HG02798 (cell line): ENCODE measurements around the gene POM121L2.
"Not testable (repeated sequence)": the region's sequence is repeated elsewhere in the genome, so short reads cannot be mapped to it uniquely, and the experiment has no call there.

ENCODE experiments used
- ATAC-seq: cut with Tn5 transposase; IDR thresholded peaks from one replicate; pipeline ENCODE4 v1.9.1; 2021; ENCODE audit warnings: mild to moderate bottlenecking; ENCODE audit not compliant: unreplicated experiment, poor library complexity

The POM121L2 gene

DNA sequence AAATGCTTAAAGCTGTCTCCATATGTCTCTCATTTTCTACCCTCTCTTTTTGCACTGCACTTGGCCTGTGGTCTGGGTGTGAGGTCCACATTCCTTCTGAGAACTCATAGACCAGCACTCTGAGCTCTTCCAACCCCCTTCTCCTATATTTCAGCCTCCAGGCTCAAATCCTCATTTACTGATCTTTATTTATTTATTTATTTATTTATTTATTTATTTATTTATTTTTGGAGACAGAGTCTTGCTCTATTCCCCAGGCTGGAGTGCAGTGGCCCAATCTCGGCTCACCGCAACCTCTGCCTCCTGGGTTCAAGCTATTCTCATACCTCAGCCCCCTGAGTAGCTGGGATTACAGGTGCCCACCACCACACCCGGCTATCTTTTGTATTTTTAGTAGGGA is 45.1 kb downstream of the POM121L2 start:
- ATAC-seq = not testable (repeated sequence)

DNA sequence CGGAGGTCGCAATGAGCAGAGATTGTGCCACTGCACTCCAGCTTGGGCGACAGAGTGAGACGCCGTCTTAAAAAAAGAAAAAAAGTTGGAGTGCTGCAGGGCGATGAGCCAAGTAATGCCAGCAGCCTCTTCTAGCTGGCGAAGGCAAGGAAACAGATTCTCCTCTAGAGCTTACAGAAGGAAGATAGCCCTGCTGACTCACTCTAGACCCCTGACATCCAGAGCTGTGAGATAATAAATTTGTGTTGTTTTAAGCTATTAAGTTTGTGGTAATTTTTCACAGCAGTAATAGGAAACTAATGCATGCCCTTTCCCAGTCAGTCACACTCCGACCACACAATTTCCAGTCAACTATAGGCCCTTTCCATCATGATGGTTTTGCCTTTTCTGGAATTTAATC is 48.2 kb downstream of the POM121L2 start:
- no peak for ATAC-seq

DNA sequence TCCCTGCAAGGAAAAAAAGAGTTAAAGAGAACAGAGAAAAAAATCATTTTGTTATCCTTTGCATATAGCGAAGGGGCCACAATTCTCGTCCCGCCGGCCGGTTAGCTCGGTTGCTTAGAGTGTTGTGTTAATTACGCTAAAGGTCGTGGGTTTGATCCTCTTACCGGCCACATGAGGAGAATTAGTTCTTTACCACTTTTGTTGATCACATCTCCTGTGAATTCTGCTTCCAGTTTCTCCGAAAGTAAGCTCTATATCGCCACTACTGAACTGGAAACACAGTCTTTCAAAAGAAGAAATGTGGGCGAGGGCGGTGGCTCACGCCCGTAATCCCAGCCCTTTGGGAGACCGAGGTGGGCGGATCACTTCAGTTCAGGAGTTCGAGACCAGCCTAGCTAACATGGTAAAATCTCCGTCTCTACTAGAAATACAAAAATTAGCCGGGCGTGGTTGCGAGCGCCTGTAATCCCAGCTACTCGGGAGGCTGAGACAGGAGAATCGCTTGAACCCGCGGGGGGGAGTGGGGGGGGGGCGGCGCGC is 51.2 kb downstream of the POM121L2 start:
- no peak for ATAC-seq

DNA sequence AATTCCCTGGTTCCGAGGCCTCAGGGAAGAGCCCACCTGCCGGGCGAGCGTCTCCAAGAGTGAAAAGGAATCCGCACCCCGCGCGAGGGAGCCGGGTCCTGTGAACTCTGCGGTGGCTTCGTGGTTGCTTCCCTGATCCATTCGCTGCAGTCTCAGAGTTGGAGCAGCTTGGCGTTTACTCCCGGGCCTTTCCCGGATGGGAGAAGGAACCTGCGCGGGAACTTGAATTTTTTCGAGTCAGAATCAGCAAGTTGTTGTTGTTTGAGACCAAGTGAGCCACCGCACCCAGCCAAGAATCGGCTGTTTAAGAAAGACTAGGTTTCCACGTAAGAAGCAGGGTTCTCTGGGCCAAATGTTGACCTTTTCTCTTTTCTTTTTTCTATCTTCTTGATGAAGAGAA is 51.7 kb downstream of the POM121L2 start:
- ATAC-seq = no peak
